ENCODE results near the gene CYP17A1. TPM values are rescaled to one million over a fixed set of nuclear protein-coding genes. Genes with fewer than 3 reads are reported as not detected.
A peak's percentile ranks its signal among the peaks of the same experiment; 100 is the strongest.
"Not testable (repeated sequence)": the region's sequence is repeated elsewhere in the genome, so short reads cannot be mapped to it uniquely, and the experiment has no call there.

CYP17A1 gene
- polyA plus RNA-seq, 4 donors: 0.10 to 13.4 (median 2.6) TPM

GRCh38 chr10:102845352-102845902, 8.2 kb upstream of the CYP17A1 start:
- no peak overlapping the region for H3K27ac ChIP-seq (ENCODE audit: low read depth in 1 of 3, low read length in 2 of 3)
- no peaks in the 10 kb centered on the region for H3K4me1 ChIP-seq (ENCODE audit: control insufficient read depth in 3 of 3, insufficient read depth in 2 of 3, low read depth in 1 of 3, low read length in 2 of 3)
- H3K9me3 ChIP-seq (ENCODE audit: control insufficient read depth in 2 of 2, insufficient read depth in 1 of 2, low read depth in 1 of 2, low read length in 1 of 2): peaks cover 0 to 22% of the 10 kb centered on the region in 2 donors
- no peak for DNase-seq
- no peaks in the 10 kb centered on the region for H3K36me3 ChIP-seq (ENCODE audit: control insufficient read depth in 3 of 3, insufficient read depth in 2 of 3, low read depth in 1 of 3, low read length in 3 of 3)
- no peak for FAIRE-seq
- 75 to 93% (median 87%) methylated on average over 9 of the region's 9 CpGs for WGBS, 3 donors
- H3K27me3 ChIP-seq (ENCODE audit: control insufficient read depth in 3 of 3, insufficient read depth in 3 of 3, low read length in 3 of 3): no peaks in the 10 kb centered on the region
- no peak overlapping the region for H3K4me3 ChIP-seq (ENCODE audit: low read depth in 1 of 3, low read length in 3 of 3)

GRCh38 chr10:102844190-102844776, 7.1 kb upstream of the CYP17A1 start:
- H3K27ac ChIP-seq (ENCODE audit: low read depth in 1 of 3, low read length in 2 of 3); DNase-seq; H3K36me3 ChIP-seq (ENCODE audit: control insufficient read depth in 3 of 3, insufficient read depth in 2 of 3, low read depth in 1 of 3, low read length in 3 of 3); H3K4me3 ChIP-seq (ENCODE audit: low read depth in 1 of 3, low read length in 3 of 3); H3K27me3 ChIP-seq (ENCODE audit: control insufficient read depth in 3 of 3, insufficient read depth in 3 of 3, low read length in 3 of 3); FAIRE-seq; H3K4me1 ChIP-seq (ENCODE audit: control insufficient read depth in 3 of 3, insufficient read depth in 2 of 3, low read depth in 1 of 3, low read length in 2 of 3): not testable (repeated sequence)
- peaks cover 0 to 26% of the 10 kb centered on the region in 2 donors for H3K9me3 ChIP-seq (ENCODE audit: control insufficient read depth in 2 of 2, insufficient read depth in 1 of 2, low read depth in 1 of 2, low read length in 1 of 2)
- WGBS, 3 donors: 72 to 84% (median 82%) methylated on average over 6 of the region's 6 CpGs

GRCh38 chr10:102843139-102843538, 5.9 kb upstream of the CYP17A1 start:
- H3K36me3 ChIP-seq (ENCODE audit: control insufficient read depth in 3 of 3, insufficient read depth in 2 of 3, low read depth in 1 of 3, low read length in 3 of 3); FAIRE-seq; H3K4me3 ChIP-seq (ENCODE audit: low read depth in 1 of 3, low read length in 3 of 3); H3K27ac ChIP-seq (ENCODE audit: low read depth in 1 of 3, low read length in 2 of 3); H3K27me3 ChIP-seq (ENCODE audit: control insufficient read depth in 3 of 3, insufficient read depth in 3 of 3, low read length in 3 of 3); H3K4me1 ChIP-seq (ENCODE audit: control insufficient read depth in 3 of 3, insufficient read depth in 2 of 3, low read depth in 1 of 3, low read length in 2 of 3); DNase-seq: not testable (repeated sequence)
- 63 to 73% (median 64%) methylated on average over 8 of the region's 8 CpGs for WGBS, 3 donors
- peaks cover 0 to 35% of the 10 kb centered on the region in 2 donors for H3K9me3 ChIP-seq (ENCODE audit: control insufficient read depth in 2 of 2, insufficient read depth in 1 of 2, low read depth in 1 of 2, low read length in 1 of 2)

- 85 to 87% (median 86%) methylated on average over 11 of the region's 11 CpGs for WGBS, 3 donors
- no peak overlapping the region for H3K27ac ChIP-seq (ENCODE audit: low read depth in 1 of 3, low read length in 2 of 3)
- H3K4me1 ChIP-seq (ENCODE audit: control insufficient read depth in 3 of 3, insufficient read depth in 2 of 3, low read depth in 1 of 3, low read length in 2 of 3): no peaks in the 10 kb centered on the region
- DNase-seq (no peak), FAIRE-seq (no peak)
- H3K36me3 ChIP-seq (ENCODE audit: control insufficient read depth in 3 of 3, insufficient read depth in 2 of 3, low read depth in 1 of 3, low read length in 3 of 3): no peaks in the 10 kb centered on the region
- no peak overlapping the region for H3K4me3 ChIP-seq (ENCODE audit: low read depth in 1 of 3, low read length in 3 of 3)
- no peaks in the 10 kb centered on the region for H3K27me3 ChIP-seq (ENCODE audit: control insufficient read depth in 3 of 3, insufficient read depth in 3 of 3, low read length in 3 of 3)
- peaks cover 0 to 47% of the 10 kb centered on the region in 2 donors for H3K9me3 ChIP-seq (ENCODE audit: control insufficient read depth in 2 of 2, insufficient read depth in 1 of 2, low read depth in 1 of 2, low read length in 1 of 2)
Observed at GRCh38 chr10:102841827-102842345, 4.7 kb upstream of the CYP17A1 start.

GRCh38 chr10:102838276-102838927, 1.2 kb upstream of the CYP17A1 start:
- FAIRE-seq; H3K36me3 ChIP-seq (ENCODE audit: control insufficient read depth in 3 of 3, insufficient read depth in 2 of 3, low read depth in 1 of 3, low read length in 3 of 3); H3K27ac ChIP-seq (ENCODE audit: low read depth in 1 of 3, low read length in 2 of 3); H3K4me3 ChIP-seq (ENCODE audit: low read depth in 1 of 3, low read length in 3 of 3); H3K4me1 ChIP-seq (ENCODE audit: control insufficient read depth in 3 of 3, insufficient read depth in 2 of 3, low read depth in 1 of 3, low read length in 2 of 3); H3K27me3 ChIP-seq (ENCODE audit: control insufficient read depth in 3 of 3, insufficient read depth in 3 of 3, low read length in 3 of 3): not testable (repeated sequence)
- peak in 1 of 2 donors; percentile 25 for DNase-seq
- 34 to 74% (median 52%) methylated on average over 9 of the region's 9 CpGs for WGBS, 3 donors
- peaks cover 0 to 30% of the 10 kb centered on the region in 2 donors for H3K9me3 ChIP-seq (ENCODE audit: control insufficient read depth in 2 of 2, insufficient read depth in 1 of 2, low read depth in 1 of 2, low read length in 1 of 2)

GRCh38 chr10:102835007-102835482, 2.2 kb downstream of the CYP17A1 start:
- H3K36me3 ChIP-seq (ENCODE audit: control insufficient read depth in 3 of 3, insufficient read depth in 2 of 3, low read depth in 1 of 3, low read length in 3 of 3): no peaks in the 10 kb centered on the region
- no peak overlapping the region for H3K27ac ChIP-seq (ENCODE audit: low read depth in 1 of 3, low read length in 2 of 3)
- H3K27me3 ChIP-seq (ENCODE audit: control insufficient read depth in 3 of 3, insufficient read depth in 3 of 3, low read length in 3 of 3): no peaks in the 10 kb centered on the region
- no peak overlapping the region for H3K4me3 ChIP-seq (ENCODE audit: low read depth in 1 of 3, low read length in 3 of 3)
- DNase-seq (peak; percentile 76 to 85), FAIRE-seq (no peak)
- no peaks in the 10 kb centered on the region for H3K4me1 ChIP-seq (ENCODE audit: control insufficient read depth in 3 of 3, insufficient read depth in 2 of 3, low read depth in 1 of 3, low read length in 2 of 3)
- WGBS, 3 donors: 63 to 68% (median 65%) methylated on average over 11 of the region's 11 CpGs
- peaks cover 0 to 22% of the 10 kb centered on the region in 2 donors for H3K9me3 ChIP-seq (ENCODE audit: control insufficient read depth in 2 of 2, insufficient read depth in 1 of 2, low read depth in 1 of 2, low read length in 1 of 2)

- no peaks in the 10 kb centered on the region for H3K36me3 ChIP-seq (ENCODE audit: control insufficient read depth in 3 of 3, insufficient read depth in 2 of 3, low read depth in 1 of 3, low read length in 3 of 3)
- WGBS, 3 donors: 28 to 54% (median 42%) methylated on average over 9 of the region's 9 CpGs
- H3K27me3 ChIP-seq (ENCODE audit: control insufficient read depth in 3 of 3, insufficient read depth in 3 of 3, low read length in 3 of 3): no peaks in the 10 kb centered on the region
- H3K4me3 ChIP-seq (ENCODE audit: low read depth in 1 of 3, low read length in 3 of 3): no peak overlapping the region
- no peak overlapping the region for H3K27ac ChIP-seq (ENCODE audit: low read depth in 1 of 3, low read length in 2 of 3)
- H3K9me3 ChIP-seq (ENCODE audit: control insufficient read depth in 2 of 2, insufficient read depth in 1 of 2, low read depth in 1 of 2, low read length in 1 of 2): peaks cover 0 to 21% of the 10 kb centered on the region in 2 donors
- no peaks in the 10 kb centered on the region for H3K4me1 ChIP-seq (ENCODE audit: control insufficient read depth in 3 of 3, insufficient read depth in 2 of 3, low read depth in 1 of 3, low read length in 2 of 3)
- FAIRE-seq: no peak
- peak in 1 of 2 donors; percentile 40 for DNase-seq
Observed at GRCh38 chr10:102834143-102834542, 3.1 kb downstream of the CYP17A1 start.

GRCh38 chr10:102832987-102833386, 4.2 kb downstream of the CYP17A1 start:
- Histone ChIP-seq H3K9me3 (ENCODE audit: control insufficient read depth in 2 of 2, insufficient read depth in 1 of 2, low read depth in 1 of 2, low read length in 1 of 2) (peaks cover 0 to 10% of the 10 kb centered on the region in 2 donors), H3K36me3 (ENCODE audit: control insufficient read depth in 3 of 3, insufficient read depth in 2 of 3, low read depth in 1 of 3, low read length in 3 of 3) (no peaks in the 10 kb centered on the region), H3K4me3 (ENCODE audit: low read depth in 1 of 3, low read length in 3 of 3) (no peak overlapping the region), H3K27ac (ENCODE audit: low read depth in 1 of 3, low read length in 2 of 3) (no peak overlapping the region), H3K4me1 (ENCODE audit: control insufficient read depth in 3 of 3, insufficient read depth in 2 of 3, low read depth in 1 of 3, low read length in 2 of 3) (no peaks in the 10 kb centered on the region), H3K27me3 (ENCODE audit: control insufficient read depth in 3 of 3, insufficient read depth in 3 of 3, low read length in 3 of 3) (no peaks in the 10 kb centered on the region)
- 88 to 91% (median 90%) methylated on average over 4 of the region's 4 CpGs for WGBS, 3 donors
- FAIRE-seq (no peak), DNase-seq (no peak)
